ENCODE data around the gene ABRACL.

- TF ChIP-seq, protein P1, sequence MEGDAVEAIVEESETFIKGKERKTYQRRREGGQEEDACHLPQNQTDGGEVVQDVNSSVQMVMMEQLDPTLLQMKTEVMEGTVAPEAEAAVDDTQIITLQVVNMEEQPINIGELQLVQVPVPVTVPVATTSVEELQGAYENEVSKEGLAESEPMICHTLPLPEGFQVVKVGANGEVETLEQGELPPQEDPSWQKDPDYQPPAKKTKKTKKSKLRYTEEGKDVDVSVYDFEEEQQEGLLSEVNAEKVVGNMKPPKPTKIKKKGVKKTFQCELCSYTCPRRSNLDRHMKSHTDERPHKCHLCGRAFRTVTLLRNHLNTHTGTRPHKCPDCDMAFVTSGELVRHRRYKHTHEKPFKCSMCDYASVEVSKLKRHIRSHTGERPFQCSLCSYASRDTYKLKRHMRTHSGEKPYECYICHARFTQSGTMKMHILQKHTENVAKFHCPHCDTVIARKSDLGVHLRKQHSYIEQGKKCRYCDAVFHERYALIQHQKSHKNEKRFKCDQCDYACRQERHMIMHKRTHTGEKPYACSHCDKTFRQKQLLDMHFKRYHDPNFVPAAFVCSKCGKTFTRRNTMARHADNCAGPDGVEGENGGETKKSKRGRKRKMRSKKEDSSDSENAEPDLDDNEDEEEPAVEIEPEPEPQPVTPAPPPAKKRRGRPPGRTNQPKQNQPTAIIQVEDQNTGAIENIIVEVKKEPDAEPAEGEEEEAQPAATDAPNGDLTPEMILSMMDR (IDR thresholded peaks at IDR 0.05) = no peak
- TF ChIP-seq POLR2A (IDR thresholded peaks at IDR 0.05) = no peak
Observed at GRCh38 chr6:138988469-138988834, 40.1 kb upstream of the ABRACL start.
